CD4-positive, alpha-beta T cell treated with Interleukin-15 for 4 hours (primary cell): ENCODE data around the gene EMID1.
A peak's percentile ranks its signal among the peaks of the same experiment; 100 is the strongest.

ENCODE experiments used
- DNase-seq: peaks from one replicate; pipeline ENCODE4 v3.0.0-alpha.2; 2020; ENCODE audit warnings: low spot score

EMID1 gene

DNA sequence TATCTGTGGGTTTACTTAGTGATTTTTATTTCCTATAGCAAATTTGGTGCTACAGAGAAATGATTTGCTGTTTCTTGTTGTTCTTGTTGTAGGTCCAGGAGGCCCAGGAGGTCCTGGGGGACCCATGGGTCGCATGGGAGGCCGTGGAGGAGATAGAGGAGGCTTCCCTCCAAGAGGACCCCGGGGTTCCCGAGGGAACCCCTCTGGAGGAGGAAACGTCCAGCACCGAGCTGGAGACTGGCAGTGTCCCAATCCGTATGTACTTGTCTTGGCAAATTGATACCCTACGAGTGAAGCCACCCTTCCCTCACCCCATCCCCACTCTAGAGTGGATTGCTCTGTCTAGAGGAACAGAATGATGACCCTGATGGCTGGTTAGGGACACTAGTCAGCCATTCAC, 92.9 kb downstream of the EMID1 start:
- DNase-seq, result no peak

DNA sequence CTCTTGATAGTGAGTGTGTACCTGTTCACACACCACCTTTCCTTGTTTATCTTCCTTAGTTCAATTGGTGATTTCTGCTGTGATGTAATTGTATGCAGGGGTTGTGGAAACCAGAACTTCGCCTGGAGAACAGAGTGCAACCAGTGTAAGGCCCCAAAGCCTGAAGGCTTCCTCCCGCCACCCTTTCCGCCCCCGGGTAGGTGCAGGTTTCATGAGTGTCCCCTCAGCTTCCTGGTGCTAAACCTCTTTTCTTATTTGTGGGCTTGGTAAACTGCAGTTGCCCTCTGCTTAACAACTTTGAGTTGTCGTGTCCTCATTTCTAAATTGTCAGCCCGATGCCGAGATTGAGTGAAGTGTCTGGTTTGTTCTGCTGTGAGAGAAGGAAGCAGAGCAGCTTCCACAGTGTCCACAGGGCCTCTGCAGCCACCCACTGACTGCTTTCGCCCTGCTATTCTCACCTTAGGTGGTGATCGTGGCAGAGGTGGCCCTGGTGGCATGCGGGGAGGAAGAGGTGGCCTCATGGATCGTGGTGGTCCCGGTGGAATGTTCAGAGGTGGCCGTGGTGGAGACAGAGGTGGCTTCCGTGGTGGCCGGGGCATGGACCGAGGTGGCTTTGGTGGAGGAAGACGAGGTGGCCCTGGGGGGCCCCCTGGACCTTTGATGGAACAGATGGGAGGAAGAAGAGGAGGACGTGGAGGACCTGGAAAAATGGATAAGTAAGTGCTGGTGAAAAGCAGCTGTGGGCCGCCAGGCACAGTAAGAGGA, 93.6 kb downstream of the EMID1 start:
- no peak for DNase-seq

DNA sequence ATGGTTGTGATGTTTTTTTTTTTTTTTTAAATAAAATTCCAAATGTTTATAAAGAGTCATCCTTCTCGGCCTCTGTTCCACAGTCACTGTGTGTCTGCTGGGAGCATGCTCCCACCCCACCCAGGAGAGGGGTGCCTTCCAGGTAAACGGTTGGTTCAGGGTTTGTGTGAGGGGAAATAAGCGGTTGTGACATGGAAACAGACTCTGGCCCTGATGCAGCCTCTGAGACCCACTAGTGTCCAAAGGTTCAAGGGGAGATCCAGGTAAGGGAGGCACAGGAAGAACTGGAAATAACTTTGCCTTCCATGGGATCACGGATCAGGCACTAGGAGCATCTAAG, 94.7 kb downstream of the EMID1 start:
- DNase-seq, result no peak

DNA sequence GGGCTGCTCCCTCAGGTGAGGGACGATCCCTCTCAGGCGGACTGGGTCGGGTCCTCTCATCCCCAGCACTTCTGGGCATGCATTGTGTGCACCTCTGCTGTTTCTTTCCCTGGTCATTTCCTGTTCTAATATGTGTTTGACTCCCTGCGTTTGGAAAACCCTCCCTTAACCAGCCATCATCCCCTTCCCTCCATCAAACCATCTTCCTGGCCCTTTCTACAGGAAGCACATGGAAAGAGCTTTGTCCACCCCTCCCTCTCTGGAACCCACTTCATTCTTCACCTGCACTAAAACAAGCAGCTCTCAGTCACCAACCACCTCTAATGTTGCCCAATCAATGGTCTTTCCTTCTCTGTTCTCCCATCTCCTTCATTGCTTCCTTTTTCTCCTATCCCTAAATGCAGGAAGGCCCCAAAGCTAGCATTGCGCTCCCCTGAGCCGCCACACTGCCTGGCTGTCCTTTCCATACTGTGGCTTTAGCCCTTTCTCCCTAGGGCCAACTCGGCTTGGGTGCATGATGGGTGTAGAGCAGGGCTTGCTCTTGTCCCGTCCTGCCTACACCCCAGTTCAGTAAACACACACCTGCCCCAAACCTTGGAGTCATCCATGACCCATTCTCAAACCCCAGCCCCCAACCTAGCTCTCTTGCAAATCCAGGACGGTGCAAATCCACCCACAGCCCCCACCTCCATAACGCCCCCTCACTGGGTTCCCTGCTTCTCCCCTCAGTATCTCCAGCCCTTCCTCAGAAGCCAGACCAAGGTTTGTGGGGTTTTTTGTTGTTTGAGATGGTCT, 95.3 kb downstream of the EMID1 start:
- no peak for DNase-seq

DNA sequence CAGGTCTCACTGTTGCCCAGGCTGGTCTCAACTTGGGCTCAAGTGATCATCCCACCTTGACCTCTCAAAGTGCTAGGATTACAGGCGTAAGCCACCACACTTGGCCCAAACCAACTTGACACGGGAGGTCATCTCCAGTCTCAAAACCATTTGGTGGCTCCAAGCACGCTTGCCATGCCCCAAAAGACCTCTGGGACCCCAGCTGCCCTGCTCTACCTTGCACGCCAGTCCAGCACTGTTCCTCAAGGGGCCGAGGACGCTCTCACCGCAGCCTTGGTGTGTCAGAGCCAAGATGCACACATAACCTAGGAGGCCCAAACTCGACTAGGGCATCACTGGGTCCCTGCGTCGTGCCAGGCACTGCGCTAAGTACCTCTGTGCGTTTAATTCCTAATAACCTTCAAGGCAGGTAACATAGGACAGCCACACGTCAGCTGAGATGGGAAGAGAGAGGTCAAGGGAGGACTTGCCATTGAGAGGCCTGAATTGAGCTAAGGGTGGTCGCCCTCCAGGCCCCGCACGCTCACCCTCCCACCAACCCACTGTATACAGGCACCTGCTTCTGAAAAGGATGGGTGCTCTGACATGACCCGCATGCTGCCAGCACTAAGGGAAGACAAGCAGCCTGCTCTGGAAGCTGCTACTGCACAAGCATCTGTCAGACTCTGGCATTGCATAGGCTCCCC, 96.2 kb downstream of the EMID1 start:
- DNase-seq, result no peak

DNA sequence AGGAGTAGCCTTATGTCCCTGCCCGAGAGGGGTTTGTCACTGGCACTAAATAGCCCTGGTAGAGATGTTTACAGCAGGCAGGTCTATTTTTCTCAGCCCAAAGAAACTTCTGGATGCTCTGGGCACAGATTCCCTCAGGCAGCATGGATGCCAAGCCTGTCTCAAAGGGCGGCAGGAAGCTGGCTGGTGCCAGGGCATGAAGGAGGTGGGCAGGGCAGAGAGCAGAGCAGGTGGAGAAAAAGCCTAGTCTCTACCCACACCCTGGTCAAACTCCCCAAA, 96.6 kb downstream of the EMID1 start:
- no peak for DNase-seq

DNA sequence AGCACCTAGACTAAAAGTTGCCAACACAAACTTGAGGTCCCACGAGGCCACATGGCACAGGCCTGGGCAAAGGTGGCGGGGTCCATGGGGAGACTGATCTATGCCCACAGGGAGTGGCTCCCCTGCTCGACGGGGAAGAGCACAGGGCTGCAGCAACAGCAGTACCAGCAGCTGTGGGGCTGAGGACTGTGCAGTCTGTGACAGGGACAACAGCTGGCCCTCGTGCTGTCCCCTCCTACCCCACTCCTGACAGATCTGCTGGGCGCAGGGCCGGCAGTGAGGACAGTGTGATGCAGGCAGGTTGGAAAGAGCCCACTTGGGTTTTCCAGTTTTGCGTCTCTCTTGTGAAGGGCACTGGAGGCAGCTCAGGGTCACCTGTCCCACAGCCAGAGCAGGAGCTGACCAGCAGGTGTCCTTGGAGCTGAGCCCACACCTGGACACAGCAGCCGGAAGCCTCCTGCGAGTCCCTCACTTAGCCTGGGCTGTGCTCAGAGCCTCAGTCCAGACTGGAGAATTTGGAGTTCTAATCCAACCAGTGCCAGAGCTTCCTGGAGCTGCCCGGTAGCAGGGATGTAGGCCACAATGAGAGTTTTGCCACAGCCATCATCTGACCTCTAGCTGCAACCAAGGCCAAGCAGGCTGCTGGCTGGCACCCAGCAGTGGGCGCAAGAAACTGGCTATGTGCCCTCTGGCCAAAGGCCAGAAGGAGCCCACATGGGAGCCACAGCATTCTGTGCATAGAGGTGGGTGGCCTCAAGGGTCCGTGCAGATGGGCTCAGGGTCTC, 97.2 kb downstream of the EMID1 start:
- no peak for DNase-seq

DNA sequence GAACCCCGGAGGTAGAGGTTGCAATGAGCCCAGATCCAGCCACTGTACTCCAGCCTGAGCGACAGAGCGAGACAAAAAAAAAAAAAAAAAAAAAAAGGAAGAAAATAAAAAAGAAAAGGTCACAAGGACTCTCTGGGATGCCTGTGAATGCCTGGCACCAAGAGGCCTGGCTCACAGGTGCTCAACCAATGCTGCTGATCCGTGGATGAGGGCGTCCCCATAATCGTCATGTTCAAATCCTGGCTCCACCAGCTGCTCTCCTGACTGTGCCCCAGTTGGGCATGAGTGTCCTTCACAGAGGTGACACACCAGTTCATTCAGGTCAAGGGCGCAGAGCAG, 100.1 kb downstream of the EMID1 start:
- DNase-seq, result no peak

DNA sequence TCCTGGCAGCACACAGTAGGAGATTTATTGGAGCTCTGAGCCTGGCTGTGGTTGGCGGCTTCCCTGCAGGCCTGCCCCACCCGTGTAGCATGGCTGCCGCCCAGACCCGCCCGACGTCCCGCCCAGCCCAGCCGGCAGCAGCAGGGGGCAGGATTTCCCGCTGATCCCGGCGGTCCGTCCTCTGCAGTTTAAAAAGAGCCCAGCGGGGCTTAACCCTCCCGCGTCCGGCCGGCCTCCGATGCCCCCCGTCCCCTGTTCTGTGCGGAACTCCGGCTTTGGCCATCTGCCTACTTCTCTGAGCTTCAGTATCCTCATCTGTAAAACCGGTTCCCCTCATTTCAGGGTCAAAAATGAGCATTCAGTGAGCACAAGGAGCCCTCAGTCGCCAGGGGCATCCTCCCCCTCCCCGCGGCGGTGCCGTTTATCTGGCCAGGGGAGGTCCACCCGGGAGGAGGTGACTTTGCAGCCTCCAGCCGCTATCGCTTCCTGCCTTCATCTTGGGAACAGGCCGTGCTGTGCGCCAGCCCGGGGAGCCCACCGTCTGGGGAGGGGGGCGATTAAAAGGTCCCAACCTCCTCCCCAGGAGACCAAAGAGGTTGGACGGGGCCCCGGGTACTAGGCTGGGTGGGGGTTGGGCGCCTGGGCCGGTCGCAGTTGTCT, 100.6 kb downstream of the EMID1 start, which contains the start of gene GAS2L1:
Gene GAS2L1, plus strand, starts transcription at position 476 of the 660 bp plus-strand sequence. CDS start 1,456 bp downstream, outside the sequence.
- peak; percentile 33 for DNase-seq

DNA sequence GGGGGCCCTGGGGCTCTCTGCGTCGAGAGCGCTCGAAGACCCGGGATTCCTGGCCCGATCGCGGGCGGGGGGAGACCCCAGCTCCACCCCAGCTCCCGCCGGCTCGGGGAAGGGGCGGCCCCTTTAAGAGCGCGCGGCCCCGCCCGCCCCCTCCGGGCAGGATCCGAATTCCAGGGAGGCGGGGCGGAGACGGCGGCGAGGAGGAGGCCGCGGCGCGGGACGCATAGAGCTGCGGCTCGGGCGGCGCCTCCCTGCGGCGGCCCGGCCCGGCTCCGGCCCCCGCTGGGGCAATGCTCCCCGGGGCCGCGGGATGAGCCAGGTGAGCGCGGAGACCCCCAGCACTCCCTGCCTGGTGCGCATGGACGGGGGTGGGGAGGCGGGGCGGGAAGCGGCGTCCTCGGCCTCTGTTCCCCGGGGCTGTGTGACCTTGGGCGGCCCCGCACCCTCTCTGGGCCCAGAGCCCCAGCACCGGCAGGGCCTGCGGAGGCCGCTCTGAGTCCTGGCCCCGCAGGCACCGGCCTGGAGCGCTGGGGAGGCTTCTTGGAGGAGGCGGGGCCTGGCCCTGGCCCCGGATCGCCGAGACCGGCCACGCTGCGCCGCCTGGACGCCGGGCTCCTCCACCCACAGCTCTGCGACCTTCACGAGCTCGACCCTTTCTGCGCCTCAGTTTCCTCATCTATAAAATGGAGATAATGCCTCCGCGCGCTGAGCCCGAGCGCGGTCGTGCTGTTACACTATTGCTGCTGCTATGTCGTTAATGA, 101.3 kb downstream of the EMID1 start:
- DNase-seq, result no peak

DNA sequence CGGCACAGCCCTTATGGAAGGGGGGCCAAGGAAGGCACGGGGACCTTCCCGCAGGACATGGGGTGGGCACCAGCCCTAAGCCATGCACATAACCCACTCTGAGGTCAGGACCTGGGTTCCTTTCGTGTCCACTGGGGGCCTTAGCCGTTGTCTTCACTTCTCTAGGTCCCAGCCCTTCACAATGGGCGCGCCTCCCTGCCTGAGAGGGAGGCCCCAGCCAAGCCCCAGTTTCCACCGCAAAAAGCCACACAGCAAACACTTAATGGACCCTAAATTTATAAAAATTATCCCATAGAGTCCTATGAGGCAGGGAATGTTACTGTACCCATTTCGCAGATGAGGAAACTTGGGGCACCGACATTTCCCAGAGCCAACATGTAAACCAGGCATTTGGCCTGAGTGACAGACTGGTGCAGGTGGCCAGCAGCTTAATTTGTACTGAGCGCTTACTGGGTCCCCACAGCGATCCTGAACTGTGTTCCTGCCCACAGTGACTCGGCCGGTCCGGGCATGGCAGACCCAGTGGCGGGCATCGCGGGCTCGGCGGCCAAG, 102.0 kb downstream of the EMID1 start:
- no peak for DNase-seq

DNA sequence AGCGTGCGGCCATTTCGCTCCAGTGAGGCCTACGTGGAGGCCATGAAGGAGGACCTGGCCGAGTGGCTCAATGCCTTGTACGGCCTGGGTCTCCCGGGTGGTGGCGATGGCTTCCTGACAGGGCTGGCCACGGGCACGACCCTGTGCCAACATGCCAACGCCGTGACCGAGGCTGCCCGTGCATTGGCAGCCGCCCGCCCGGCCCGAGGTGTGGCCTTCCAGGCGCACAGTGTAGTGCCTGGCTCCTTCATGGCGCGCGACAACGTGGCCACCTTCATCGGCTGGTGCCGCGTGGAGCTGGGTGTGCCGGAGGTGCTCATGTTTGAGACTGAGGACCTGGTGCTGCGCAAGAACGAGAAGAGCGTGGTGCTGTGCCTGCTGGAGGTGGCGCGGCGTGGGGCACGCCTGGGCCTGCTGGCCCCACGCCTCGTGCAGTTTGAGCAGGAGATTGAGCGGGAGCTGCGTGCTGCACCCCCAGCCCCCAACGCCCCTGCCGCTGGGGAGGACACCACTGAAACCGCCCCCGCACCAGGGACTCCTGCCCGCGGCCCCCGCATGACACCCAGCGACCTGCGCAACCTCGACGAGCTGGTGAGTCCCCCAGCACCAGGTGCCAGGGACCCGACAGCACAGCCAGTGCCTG, 102.6 kb downstream of the EMID1 start:
- no peak for DNase-seq

DNA sequence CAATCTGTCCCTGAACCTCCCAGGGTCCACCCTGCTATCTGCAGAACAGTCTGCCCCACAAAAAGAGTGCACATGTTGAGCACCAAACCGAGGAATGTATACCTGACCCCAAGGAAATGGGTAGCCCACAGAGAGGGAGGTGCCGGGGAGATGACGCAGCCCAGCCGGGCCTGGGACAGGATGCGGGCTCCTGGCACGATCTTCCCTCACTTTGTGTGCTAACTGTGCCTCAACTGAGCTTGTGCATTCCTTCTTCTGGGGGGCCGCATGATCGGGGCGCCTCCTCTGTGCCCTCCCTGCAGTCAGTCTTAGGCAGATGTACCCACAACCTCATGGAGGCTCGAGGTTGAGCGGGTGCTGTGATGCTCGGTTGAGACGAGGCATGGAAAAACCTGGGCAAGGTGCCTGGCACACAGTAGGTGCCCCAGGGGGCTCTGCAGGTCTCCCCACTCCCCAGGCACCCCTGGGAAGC, 103.1 kb downstream of the EMID1 start:
- DNase-seq, result peak; percentile 22
